GM23338 (cell line): ENCODE data around the gene GSTK1.

Experiments used
- CREB1 ChIP-seq: fragments of 250-450 bp; sonication (Bioruptor Pico); IDR thresholded peaks from 2 replicates; pipeline ENCODE4 v1.5.0; 2020; ENCODE audit warnings: low read depth, mild to moderate bottlenecking, moderate library complexity
- CTCF ChIP-seq, 2 experiments: fragments of 200-600 bp in 1 of 2; sonication (generic) in 1 of 2; conservative IDR thresholded peaks; 2 replicates each; pipeline versions ENCODE4 v1.5.1 to v1.6.1; 2016 to 2017; ENCODE audit warnings: antibody characterized with exemption in 2 of 2, low read depth in 2 of 2, mild to moderate bottlenecking in 2 of 2, moderate library complexity in 1 of 2
- EZH2 ChIP-seq: fragments of 200-600 bp; sonication (generic); IDR thresholded peaks from one replicate; pipeline ENCODE4 v1.8.0; 2017; ENCODE audit warnings: antibody characterized with exemption, mild to moderate bottlenecking, low read depth; ENCODE audit not compliant: unreplicated experiment
- EZH2phosphoT487 ChIP-seq: fragments of 200-600 bp; sonication (generic); IDR thresholded peaks from one replicate; pipeline ENCODE4 v1.8.1; 2018; ENCODE audit warnings: antibody characterized with exemption; ENCODE audit not compliant: unreplicated experiment
- JUNB ChIP-seq: IDR thresholded peaks from one replicate; pipeline ENCODE4 v1.6.1; 2016; ENCODE audit warnings: antibody characterized with exemption; ENCODE audit not compliant: unreplicated experiment
- NANOG ChIP-seq: IDR thresholded peaks from 2 replicates; pipeline ENCODE4 v1.6.1; 2016; ENCODE audit warnings: antibody characterized with exemption, borderline replicate concordance
- POLR2AphosphoS5 ChIP-seq: IDR thresholded peaks from 2 replicates; pipeline ENCODE4 v1.6.1; 2016; ENCODE audit warnings: antibody characterized with exemption, low read depth
- ZNF331 ChIP-seq: fragments of 250-450 bp; sonication (Bioruptor Pico); IDR thresholded peaks from 2 replicates; pipeline ENCODE4 v1.5.0; 2020; ENCODE audit warnings: low read depth, mild to moderate bottlenecking, moderate library complexity
- TF ChIP-seq, protein P1 (sequence below): IDR thresholded peaks from one replicate; pipeline ENCODE4 v1.6.1; 2018; ENCODE audit warnings: antibody characterized with exemption; ENCODE audit not compliant: unreplicated experiment

DNA sequence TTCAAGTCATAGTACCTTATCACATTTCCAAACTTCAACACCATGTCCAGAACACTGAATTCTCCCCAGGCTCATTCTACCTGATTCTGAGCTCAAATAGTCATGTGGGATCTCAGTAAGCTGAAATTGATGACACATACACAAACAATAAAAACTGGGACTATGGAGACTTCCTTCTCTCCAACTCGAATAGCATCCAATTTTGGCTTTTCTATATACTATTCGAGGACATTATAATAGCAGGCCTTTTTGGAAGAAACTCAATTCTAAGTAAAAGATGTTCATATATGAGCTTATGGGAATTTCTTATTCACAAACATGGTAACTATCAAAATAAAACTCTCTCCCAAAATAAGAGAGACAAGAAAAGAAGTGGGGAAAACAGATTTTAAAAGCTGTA lies 42.0 kb upstream of the GSTK1 start:
- TF ChIP-seq CTCF (conservative IDR thresholded peaks at IDR 0.05; ENCODE audit: low read depth in 2 of 2) (no peak), EZH2phosphoT487 (no peak), CREB1 (CRISPR knock-in tag) (no peak), EZH2 (no peak), POLR2AphosphoS5 (no peak), NANOG (no peak), ZNF331 (CRISPR knock-in tag) (no peak), JUNB (no peak)
- TF ChIP-seq, protein P1, sequence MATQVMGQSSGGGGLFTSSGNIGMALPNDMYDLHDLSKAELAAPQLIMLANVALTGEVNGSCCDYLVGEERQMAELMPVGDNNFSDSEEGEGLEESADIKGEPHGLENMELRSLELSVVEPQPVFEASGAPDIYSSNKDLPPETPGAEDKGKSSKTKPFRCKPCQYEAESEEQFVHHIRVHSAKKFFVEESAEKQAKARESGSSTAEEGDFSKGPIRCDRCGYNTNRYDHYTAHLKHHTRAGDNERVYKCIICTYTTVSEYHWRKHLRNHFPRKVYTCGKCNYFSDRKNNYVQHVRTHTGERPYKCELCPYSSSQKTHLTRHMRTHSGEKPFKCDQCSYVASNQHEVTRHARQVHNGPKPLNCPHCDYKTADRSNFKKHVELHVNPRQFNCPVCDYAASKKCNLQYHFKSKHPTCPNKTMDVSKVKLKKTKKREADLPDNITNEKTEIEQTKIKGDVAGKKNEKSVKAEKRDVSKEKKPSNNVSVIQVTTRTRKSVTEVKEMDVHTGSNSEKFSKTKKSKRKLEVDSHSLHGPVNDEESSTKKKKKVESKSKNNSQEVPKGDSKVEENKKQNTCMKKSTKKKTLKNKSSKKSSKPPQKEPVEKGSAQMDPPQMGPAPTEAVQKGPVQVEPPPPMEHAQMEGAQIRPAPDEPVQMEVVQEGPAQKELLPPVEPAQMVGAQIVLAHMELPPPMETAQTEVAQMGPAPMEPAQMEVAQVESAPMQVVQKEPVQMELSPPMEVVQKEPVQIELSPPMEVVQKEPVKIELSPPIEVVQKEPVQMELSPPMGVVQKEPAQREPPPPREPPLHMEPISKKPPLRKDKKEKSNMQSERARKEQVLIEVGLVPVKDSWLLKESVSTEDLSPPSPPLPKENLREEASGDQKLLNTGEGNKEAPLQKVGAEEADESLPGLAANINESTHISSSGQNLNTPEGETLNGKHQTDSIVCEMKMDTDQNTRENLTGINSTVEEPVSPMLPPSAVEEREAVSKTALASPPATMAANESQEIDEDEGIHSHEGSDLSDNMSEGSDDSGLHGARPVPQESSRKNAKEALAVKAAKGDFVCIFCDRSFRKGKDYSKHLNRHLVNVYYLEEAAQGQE, result no peak
